GM21423 (cell line): ENCODE results near the gene NEGR1.

Source experiments
- ATAC-seq: cut with Tn5 transposase; IDR thresholded peaks from one replicate; pipeline ENCODE4 v1.9.1; 2021; ENCODE audit warnings: mild to moderate bottlenecking, moderate library complexity; ENCODE audit not compliant: unreplicated experiment

NEGR1 gene

DNA sequence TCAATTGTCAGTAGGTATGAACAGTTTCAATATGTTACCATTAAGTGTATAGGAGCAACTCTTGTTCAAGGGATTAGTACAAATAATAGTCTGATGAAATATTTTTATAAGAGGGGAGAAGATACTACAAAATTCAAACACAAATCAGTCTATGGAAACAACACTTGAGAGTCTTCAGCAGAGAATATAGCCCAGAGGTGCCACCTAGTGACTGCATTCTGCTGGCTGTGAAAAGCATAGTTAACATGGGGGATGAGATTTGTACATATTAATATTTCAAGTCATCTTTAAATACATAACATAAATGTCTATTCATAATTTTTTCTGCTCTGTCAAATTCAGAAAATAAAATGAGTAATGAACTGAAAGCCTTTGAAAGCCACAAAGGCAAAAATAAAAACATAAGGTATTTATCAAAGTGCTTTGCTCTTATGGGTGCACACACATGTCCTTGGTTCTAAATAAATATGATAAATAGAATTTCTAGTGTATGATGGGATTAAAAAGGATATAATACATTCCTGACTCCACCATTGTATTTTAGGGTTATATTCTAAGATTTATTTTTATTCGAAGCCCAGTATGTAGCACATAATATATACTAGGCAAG is 760.6 kb downstream of the NEGR1 start:
- ATAC-seq, result peak; percentile 52

- ATAC-seq, result no peak
Observed at GRCh38 chr1:71511505-71511904, 770.8 kb downstream of the NEGR1 start.

- ATAC-seq, result no peak
Observed at GRCh38 chr1:71510725-71511124, 771.6 kb downstream of the NEGR1 start.

DNA sequence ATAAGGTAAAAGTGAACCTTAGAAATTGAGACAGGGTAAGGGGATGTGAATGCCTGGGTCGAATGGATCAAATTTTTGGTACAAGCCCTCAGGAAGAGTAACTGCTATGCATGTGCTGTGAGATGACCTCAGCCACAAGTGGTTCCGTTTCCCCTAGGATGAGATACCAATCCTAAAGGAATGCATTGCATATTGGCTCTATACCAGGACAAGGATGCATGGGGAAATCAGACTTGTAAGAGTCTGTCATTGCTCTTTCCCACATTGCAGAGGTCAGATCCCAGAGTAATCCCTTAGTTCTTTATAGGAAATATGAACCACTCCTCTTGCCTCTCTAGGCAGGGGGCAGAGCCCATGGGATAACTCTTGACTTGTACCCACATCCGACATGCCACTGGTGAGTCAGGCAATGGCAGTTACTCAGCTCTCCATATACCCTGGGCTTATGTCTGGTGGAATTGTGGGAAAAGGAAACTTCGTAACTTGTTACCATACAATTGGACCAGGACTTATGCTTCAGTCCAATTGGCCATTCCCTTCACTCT is 773.2 kb downstream of the NEGR1 start:
- no peak for ATAC-seq

- no peak for ATAC-seq
Observed at GRCh38 chr1:71502006-71502405, 780.3 kb downstream of the NEGR1 start.

GRCh38 chr1:71498542-71498941 is 783.8 kb downstream of the NEGR1 start:
- no peak for ATAC-seq

GRCh38 chr1:71494163-71494562 is 788.2 kb downstream of the NEGR1 start:
- no peak for ATAC-seq

DNA sequence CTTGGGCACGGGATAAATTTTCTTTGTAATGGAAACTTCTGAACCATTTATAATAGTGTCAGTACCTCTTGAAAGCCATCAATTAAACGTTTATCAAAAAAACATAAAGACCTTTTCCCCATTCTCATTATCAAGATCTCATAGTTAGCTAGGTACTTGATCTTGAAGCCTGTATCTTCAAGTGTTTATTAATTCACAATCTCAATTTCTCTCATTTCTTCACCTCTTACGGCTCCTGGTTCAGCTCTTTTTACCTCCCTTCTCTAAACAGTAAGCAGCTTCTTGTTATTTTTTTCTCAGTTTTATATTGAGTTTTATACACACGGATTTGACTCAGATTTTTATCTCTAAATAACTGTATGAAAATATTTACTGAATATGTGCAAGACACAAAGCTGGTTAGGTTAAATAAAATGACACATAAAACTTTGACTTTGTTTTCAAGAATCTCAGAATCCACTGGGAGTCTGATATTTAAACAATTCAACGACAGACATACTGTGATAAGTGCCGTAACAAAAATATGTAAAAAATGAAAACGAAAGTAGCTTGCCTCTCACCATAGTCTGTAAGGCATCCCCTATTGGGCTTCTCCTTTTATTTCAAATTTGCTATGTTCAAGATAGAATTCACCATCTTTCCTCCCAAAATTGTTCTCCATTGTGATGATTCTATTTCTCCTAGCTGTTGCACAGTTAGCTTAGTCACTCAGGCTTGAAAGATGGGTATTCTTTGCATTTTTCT is 789.9 kb downstream of the NEGR1 start:
- ATAC-seq, result no peak

- ATAC-seq, result no peak
Observed at GRCh38 chr1:71490432-71490831, 791.9 kb downstream of the NEGR1 start.

DNA sequence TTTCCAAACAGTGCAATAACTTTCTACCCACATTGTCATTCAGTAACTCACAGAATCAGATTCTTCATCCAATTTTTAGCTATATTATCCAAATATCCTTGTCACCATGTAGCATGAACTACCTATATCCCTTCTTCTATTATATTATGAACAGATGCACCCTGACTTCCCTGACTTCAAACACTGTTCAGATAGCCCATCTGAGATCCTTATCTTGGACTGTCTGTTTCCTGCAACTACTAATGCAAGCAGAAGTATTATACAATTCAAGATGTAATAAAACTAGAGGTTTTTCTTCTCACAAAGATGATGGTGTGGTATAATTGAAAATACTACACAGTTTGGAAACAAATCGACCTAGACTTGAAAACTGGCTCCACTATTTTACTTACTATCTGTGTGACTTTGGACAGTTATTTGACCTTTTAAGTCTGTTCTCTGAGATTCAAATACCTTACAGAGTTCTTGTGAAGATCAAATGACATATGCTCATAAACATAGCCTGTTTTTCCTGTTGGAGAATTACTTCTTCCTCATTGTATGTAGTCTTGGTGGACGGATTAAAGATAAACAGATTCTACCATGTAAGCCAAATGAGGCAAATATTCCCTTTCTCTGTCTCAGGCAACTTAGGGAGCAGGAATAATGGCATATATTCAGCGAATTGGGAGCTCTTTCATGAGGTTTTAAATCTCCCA is 793.6 kb downstream of the NEGR1 start:
- ATAC-seq, result no peak

DNA sequence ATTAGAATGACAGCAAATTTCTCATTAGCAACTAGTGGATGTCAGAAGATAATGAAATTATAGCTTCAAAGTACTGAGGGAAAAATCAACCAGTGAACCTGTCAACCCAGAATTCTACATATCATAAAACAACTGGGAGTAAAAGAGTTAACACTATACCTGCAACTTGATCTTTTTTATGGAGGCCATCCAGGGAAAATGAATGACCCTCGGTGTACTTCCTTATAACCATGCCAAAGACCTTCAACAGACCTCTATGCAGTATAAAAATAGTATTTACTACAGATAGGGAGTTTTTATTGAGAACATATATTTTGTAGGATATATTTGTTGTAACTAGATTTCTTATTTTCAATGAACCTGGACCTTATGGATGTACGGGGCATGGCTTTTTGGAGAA is 809.0 kb downstream of the NEGR1 start:
- no peak for ATAC-seq

- no peak for ATAC-seq
Observed at GRCh38 chr1:71465093-71465492, 817.2 kb downstream of the NEGR1 start.

DNA sequence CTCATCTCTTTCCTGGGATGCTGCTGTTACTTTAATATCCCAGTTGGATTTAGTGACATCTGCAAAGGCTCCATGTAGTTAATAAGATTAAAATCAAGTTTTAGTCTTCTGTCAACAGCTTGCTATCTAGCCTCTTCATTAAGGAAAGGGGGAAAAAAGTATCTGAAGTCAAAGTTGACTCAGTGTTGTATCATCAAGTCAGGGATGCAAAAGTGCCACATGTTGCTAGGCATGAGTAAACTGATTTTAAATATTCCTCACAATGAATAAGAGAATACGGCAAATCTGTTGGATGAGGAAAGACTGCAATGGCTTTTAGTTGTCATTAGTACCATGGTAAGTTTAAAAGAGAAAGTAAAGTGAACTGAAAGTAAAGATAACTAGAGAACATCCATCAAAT is 818.3 kb downstream of the NEGR1 start:
- ATAC-seq, result no peak

DNA sequence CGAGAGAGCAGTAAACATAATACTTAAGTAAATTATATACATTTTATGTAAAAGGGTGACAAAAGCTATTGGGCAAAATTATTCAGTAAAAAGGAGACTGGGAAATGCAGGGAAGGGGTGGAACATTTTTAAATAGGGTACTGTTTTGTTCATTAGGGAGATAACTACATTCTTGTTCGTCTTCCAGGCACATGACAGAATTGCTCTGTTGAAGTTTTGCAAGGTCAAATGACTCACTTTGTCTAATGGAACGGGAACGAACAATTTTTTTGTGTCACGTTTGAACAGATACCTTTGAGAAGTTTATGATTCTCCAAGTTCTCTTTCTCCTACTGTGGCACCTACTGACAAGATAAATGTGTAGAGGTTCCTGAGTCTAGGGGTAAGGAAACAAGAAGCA is 819.2 kb downstream of the NEGR1 start:
- no peak for ATAC-seq

DNA sequence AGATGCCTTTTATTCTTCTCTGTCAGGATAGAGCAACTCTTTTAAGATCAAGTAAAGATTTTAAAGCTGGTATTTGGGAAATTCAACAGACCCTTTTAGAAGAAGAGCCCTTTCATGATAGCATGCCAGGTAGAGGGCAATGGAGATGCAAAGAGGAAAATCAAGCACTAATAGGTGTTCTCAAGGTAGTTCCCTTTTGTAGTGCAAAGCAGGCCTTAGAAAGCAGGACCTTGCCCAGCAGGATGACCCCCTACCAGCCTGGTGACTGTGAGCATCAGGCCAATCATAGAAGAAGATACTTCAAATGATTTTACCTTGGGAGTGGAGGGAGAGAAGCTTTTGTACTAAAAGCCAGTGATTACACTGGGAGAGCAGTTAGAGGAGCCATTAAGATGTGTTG is 820.1 kb downstream of the NEGR1 start:
- ATAC-seq, result no peak

DNA sequence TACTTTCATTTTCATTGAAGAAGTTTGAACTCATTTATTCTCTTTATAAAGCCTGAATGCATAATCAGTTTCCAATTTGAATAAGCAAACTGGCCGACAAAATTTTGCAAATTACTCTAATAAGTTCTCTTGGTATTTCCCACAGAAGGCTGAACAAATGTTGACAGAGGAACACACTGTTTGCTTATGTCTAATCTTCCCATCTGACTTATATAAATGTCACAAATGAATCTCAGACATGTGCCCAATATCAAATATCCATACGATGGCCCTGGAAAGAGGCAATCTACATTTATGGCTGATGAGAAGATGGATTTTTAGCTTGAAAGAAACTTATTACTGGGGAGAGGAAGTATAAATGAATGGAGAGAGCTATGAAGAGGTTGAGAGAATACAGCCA is 820.9 kb downstream of the NEGR1 start:
- no peak for ATAC-seq

DNA sequence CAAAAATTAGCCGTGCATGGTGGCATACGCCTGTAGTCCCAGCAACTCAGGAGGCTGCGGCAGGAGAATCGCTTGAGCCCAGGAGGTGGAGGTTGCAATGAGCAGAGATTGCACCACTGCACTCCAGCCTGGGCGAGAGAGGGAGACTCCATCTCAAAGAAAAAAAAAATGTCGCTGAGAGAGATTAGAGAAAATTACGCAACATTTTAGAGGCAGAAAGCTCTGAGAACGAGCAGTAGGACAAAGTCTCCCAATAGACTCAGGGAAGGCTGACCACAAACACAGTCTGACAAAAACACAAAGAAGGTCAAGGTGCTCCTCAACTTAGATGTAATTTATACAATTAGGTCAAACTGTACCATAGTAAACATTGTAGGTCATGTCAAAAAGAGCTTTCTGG is 833.9 kb downstream of the NEGR1 start:
- ATAC-seq, result no peak

GRCh38 chr1:71438626-71439025 is 843.7 kb downstream of the NEGR1 start:
- no peak for ATAC-seq

DNA sequence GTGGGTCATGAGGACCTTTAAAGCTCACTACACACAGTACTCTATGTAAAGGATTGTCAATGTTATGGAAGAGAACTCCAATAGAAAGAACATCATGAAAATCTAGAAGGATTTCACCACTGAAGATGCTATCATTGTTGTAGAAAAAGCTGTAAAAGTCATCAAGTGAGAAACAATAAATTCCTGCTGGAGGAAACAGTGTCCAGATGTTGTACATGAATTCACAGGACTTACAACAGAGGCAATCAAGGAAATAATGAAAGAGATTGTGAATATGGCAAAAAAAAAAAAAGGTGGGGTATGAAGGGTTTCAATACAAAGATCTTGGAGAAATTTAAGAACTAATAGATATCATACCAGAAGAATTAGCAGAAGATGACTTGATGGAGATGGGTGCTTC is 846.4 kb downstream of the NEGR1 start:
- ATAC-seq, result no peak

DNA sequence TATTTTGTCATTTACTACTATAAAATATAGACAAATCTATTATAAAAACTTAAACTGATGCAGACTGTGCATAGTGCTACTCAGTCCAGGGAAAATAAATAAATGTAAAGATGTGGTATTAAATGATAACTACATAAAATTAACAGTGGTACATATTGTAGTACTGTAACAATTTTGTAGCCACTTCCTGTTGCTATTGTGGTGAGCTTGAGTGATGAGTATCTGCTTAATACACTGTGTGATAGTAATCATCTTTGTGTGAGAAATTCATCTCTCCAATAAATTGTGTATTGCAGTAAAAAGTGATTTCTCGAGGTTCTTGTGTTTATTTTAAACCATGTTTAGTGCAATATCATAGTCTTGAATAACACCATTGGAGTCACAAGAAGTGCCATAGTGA is 848.1 kb downstream of the NEGR1 start:
- no peak for ATAC-seq

GRCh38 chr1:71428029-71428428 is 854.3 kb downstream of the NEGR1 start:
- no peak for ATAC-seq

DNA sequence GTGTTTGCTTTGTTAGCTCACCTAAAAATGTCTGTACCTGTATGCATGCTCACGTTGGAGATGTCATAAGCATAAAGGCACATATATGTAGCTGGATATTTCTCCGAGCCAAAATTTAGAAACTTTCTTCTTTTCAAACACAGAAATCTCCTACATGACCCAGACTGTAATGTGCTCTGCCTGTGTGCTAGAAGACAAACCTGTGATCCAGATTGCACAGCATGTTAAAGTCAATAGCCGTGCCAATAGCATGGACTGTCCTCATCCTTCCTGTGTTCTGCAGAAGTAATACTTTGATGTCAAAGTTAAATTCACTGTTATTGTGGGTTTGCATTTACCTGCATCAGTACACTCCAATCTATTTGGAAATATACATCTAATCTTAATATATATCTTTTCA is 855.3 kb downstream of the NEGR1 start:
- ATAC-seq, result no peak
